OCI-LY1 (cell line): Measurements from ENCODE around the gene PLCD3.

Source experiments
- CTCF ChIP-seq: fragments of 200-600 bp; sonication (generic), shearing (Covaris generic); IDR thresholded peaks from 2 replicates; pipeline ENCODE4 v1.5.1; 2017; ENCODE audit warnings: mild to moderate bottlenecking, antibody characterized with exemption, low read length, moderate library complexity, mixed read lengths
- EZH2 ChIP-seq: fragments of 200-600 bp; sonication (generic), shearing (Covaris generic); IDR thresholded peaks from 2 replicates; pipeline ENCODE4 v1.8.0; 2017; ENCODE audit warnings: borderline replicate concordance, mixed run types, mild to moderate bottlenecking, antibody characterized with exemption, low read length, moderate library complexity, mixed read lengths

- TF ChIP-seq CTCF (no peak), EZH2 (no peak)
Measured at GRCh38 chr17:45106096-45106495, 26.2 kb downstream of the PLCD3 start.
